GM23338 (cell line): Measurements from ENCODE around the gene CUX1.

Source experiments
- CREB1 ChIP-seq: fragments of 250-450 bp; sonication (Bioruptor Pico); IDR thresholded peaks from 2 replicates; pipeline ENCODE4 v1.5.0; 2020; ENCODE audit warnings: low read depth, mild to moderate bottlenecking, moderate library complexity
- CTCF ChIP-seq, 2 experiments: fragments of 200-600 bp in 1 of 2; sonication (generic) in 1 of 2; conservative IDR thresholded peaks; 2 replicates each; pipeline versions ENCODE4 v1.5.1 to v1.6.1; 2016 to 2017; ENCODE audit warnings: antibody characterized with exemption in 2 of 2, low read depth in 2 of 2, mild to moderate bottlenecking in 2 of 2, moderate library complexity in 1 of 2
- EZH2 ChIP-seq: fragments of 200-600 bp; sonication (generic); IDR thresholded peaks from one replicate; pipeline ENCODE4 v1.8.0; 2017; ENCODE audit warnings: antibody characterized with exemption, mild to moderate bottlenecking, low read depth; ENCODE audit not compliant: unreplicated experiment
- EZH2phosphoT487 ChIP-seq: fragments of 200-600 bp; sonication (generic); IDR thresholded peaks from one replicate; pipeline ENCODE4 v1.8.1; 2018; ENCODE audit warnings: antibody characterized with exemption; ENCODE audit not compliant: unreplicated experiment
- JUNB ChIP-seq: IDR thresholded peaks from one replicate; pipeline ENCODE4 v1.6.1; 2016; ENCODE audit warnings: antibody characterized with exemption; ENCODE audit not compliant: unreplicated experiment
- POLR2AphosphoS5 ChIP-seq: IDR thresholded peaks from 2 replicates; pipeline ENCODE4 v1.6.1; 2016; ENCODE audit warnings: antibody characterized with exemption, low read depth
- REST ChIP-seq: IDR thresholded peaks from one replicate; pipeline ENCODE4 v1.6.1; 2018; ENCODE audit warnings: antibody characterized with exemption; ENCODE audit not compliant: unreplicated experiment
- ZNF331 ChIP-seq: fragments of 250-450 bp; sonication (Bioruptor Pico); IDR thresholded peaks from 2 replicates; pipeline ENCODE4 v1.5.0; 2020; ENCODE audit warnings: low read depth, mild to moderate bottlenecking, moderate library complexity
- ZNF462 ChIP-seq: fragments of 250-450 bp; sonication (Bioruptor Pico); IDR thresholded peaks from 2 replicates; pipeline ENCODE4 v1.5.0; 2020; ENCODE audit warnings: mild to moderate bottlenecking, moderate library complexity
- TF ChIP-seq, protein P1 (sequence below): IDR thresholded peaks from 2 replicates; pipeline ENCODE4 v1.6.1; 2016; ENCODE audit warnings: antibody characterized with exemption

- no peak for TF ChIP-seq CTCF (conservative IDR thresholded peaks at IDR 0.05; ENCODE audit: low read depth in 2 of 2)
- TF ChIP-seq EZH2 = no peak
- TF ChIP-seq POLR2AphosphoS5 = no peak
- no peak for TF ChIP-seq JUNB
- no peak for TF ChIP-seq REST
- TF ChIP-seq EZH2phosphoT487 = no peak
- TF ChIP-seq CREB1 = no peak
- no peak for TF ChIP-seq ZNF462 (CRISPR knock-in tag)
- TF ChIP-seq ZNF331 (CRISPR knock-in tag) = no peak
- TF ChIP-seq, protein P1, sequence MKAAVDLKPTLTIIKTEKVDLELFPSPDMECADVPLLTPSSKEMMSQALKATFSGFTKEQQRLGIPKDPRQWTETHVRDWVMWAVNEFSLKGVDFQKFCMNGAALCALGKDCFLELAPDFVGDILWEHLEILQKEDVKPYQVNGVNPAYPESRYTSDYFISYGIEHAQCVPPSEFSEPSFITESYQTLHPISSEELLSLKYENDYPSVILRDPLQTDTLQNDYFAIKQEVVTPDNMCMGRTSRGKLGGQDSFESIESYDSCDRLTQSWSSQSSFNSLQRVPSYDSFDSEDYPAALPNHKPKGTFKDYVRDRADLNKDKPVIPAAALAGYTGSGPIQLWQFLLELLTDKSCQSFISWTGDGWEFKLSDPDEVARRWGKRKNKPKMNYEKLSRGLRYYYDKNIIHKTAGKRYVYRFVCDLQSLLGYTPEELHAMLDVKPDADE = no peak
Measured at GRCh38 chr7:102255916-102256315, 438.5 kb downstream of the CUX1 start.
